Epithelial cell of esophagus (primary cell): ENCODE results near the gene NECAB3.
A peak's percentile ranks its signal among the peaks of the same experiment; 100 is the strongest.

Source experiments
- DNase-seq: peaks from one replicate; pipeline ENCODE4 v3.0.0; 2010; ENCODE audit warnings: low read depth
- H3K4me3 ChIP-seq: 2 replicates; pipeline ENCODE4 v1.5.1; 2011; ENCODE audit warnings: mild to moderate bottlenecking, low read length, control low read depth
- TF ChIP-seq, protein P1 (sequence below): IDR thresholded peaks from 2 replicates; pipeline ENCODE4 v1.5.1; 2011; ENCODE audit warnings: low read depth, mild to moderate bottlenecking, low read length, control low read depth, inconsistent platforms; ENCODE audit not compliant: insufficient read depth; ENCODE audit errors: missing control alignments

The NECAB3 gene

DNA sequence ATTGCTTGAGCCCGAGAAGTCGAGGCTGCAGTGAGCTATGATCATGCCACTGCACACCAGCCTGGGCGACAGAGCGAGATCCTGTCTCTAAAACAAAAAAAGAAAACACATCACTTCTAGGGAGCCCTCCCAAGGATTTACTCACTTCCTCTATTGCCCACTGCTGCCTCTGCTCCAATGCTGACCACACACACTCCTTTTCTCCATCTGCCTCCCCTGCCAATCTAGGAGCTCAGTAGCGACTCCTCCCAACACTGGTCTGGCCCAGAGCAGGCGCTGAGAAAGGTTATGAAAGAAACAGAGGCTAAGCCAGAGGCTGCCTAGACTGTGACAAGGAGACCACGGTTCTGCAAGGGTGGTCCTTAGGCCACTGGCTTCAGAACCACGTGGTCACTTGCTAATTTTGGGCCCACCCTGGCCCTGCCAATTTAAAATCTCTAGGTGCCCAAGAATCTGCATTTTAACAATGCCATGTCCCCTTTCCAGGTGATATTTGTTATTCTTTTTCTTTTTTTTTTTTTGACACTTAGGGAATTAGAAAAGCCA, 13.2 kb upstream of the NECAB3 start:
- no peak overlapping the region for H3K4me3 ChIP-seq
- TF ChIP-seq, protein P1, sequence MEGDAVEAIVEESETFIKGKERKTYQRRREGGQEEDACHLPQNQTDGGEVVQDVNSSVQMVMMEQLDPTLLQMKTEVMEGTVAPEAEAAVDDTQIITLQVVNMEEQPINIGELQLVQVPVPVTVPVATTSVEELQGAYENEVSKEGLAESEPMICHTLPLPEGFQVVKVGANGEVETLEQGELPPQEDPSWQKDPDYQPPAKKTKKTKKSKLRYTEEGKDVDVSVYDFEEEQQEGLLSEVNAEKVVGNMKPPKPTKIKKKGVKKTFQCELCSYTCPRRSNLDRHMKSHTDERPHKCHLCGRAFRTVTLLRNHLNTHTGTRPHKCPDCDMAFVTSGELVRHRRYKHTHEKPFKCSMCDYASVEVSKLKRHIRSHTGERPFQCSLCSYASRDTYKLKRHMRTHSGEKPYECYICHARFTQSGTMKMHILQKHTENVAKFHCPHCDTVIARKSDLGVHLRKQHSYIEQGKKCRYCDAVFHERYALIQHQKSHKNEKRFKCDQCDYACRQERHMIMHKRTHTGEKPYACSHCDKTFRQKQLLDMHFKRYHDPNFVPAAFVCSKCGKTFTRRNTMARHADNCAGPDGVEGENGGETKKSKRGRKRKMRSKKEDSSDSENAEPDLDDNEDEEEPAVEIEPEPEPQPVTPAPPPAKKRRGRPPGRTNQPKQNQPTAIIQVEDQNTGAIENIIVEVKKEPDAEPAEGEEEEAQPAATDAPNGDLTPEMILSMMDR = no peak
- no peak for DNase-seq

DNA sequence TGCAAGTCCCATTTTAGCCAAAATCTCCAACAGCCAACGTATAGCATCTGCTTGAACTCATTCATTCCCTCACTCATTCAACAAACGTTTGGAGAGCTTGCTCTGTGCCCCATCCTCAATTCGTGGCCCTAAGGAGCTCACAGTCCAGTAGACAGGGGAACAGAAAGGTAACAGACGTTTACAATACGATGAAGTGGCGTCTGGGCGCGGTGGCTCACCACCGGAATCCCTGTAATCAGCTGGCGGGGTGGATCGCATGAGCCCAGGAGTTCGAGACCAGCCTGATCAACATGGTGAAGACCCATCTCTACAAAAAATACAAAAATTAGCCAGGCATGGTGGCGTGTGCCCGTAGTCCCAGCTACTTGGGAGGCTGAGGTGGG, 12.7 kb upstream of the NECAB3 start:
- no peak for DNase-seq
- TF ChIP-seq, protein P1 = no peak
- H3K4me3 ChIP-seq = no peak overlapping the region

DNA sequence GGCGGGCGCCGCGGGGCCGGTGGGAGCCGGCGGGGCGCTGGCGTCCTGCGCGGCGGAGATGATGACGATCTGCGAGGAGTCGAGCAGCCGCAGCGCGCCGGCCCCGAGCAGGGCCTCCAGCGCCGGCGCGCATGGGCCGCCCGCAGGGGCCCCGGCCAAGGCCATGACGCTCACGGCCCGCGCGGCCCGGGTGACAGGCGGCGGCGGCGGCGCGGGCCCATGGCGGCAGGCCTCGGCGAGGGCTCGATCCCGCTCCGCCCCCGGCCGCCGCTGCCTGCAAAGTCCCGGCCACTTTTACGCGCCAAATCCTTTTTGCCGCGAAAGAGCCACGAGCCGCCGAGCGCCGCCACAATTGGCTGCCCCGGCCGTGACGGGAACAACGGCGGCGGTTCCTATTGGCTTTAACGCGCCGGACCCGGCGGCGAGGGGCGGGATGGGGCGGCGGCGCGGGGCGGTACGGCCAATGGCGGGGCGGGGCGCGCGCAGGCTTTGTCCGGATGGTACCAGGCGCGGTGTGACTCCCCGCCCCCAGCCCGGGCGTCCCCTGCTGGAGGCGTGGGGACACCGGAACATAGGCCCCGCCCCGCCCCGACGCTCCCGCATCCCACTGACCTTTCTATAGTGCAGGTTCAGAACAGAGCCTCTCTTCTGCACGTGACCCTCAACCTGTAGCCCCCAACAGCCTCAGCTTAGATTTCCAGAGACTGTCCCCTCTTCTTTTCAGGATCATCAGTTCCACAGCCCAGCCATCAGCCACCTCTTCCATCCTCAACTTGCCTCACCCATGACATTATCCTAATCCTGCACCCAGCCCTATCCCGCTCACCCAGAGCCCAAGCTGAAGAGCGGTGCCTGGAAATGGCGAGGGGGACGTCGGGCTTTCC, 12.1 kb upstream of the NECAB3 start, which contains the start of gene E2F1:
E2F1 (minus strand) TSS at position 286 of the 884 bp plus-strand sequence; CDS start at position 165, 121 bp downstream.
- peak; percentile 95 for DNase-seq
- TF ChIP-seq, protein P1 = peak; percentile 20
- H3K4me3 ChIP-seq = peak within 1 kb of the TSS; percentile 39

DNA sequence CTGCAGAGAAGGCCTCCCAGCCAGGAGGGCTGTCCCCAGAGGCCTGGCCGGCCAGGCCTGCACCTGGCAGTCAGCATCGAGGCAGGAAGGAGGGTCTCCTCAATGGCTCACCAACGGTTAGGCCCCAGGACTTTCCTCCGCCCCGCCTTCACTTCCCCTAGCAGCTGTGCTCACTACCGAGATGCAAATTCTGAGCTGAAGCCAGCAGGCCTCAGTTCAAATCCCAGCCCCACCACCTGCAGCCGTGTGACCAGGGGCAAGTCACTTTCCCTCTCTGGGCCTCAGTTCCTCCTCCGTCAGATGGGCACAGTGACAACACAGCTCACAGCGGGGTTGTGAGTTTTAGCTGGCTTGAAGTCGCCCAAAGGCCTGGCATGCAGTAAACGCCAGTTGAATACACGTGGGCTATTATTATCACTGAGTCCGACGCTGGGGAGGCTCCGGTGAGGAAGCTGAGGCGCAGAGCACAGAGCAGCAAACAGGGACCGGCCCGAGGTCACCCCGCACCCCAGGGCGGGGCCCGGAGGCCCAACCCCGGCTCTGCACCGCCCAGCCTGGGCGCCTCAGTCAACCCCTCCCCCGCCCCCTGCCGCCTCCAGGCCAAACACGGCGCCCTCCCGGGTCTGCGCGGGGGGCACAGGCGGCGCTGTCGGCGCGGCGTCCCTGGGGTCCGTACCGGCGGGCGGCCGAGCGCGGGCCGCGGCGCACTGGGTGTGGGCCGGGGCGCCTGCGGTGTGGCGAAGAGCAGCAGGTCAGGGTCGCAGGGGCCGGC, 11.3 kb upstream of the NECAB3 start:
- TF ChIP-seq, protein P1 = no peak

DNA sequence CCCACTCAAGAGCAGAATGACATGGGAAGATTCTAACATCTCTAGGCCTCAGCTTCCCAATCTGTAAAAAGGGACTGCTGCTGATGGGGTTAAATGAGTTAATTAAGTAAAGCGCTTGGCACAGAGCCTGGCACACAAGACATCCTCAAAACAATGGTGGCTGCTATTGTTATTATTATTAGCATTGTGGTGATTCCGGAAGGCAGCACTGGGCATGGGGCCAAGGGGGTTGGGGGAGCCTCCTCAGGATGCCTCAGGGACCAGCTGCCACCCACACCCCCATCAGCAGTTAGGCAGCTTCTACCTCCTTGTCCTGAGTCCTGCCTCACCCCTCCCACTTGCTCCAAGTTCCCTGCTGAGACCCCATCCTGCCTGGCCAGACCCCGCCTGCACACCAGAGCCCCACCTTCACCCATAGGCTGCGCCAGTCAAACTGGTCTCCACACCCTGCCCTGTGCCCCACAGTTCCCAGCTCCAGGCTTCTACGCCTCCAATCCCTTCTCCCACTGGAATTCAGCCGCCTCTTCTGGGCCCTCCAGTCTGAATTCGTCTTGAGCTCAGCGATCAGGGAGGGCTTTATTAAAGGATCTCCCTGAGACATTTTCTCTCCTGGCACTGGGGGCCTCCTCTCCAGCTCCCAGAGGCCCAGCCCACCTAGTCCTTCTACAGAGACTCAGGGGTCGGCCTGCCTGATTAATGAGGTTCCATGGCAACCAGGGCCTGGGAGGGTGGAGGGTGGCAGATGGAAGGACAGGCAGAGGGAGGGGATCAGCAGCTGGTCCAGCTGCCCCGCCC, 10.5 kb upstream of the NECAB3 start:
- no peak for DNase-seq
- peak overlapping the region; percentile 39 for H3K4me3 ChIP-seq
- TF ChIP-seq, protein P1 = no peak

More for the DNA sequence above, 11.3 kb upstream of the NECAB3 start:
- DNase-seq = no peak
- H3K4me3 ChIP-seq = peak overlapping the region; percentile 39

DNA sequence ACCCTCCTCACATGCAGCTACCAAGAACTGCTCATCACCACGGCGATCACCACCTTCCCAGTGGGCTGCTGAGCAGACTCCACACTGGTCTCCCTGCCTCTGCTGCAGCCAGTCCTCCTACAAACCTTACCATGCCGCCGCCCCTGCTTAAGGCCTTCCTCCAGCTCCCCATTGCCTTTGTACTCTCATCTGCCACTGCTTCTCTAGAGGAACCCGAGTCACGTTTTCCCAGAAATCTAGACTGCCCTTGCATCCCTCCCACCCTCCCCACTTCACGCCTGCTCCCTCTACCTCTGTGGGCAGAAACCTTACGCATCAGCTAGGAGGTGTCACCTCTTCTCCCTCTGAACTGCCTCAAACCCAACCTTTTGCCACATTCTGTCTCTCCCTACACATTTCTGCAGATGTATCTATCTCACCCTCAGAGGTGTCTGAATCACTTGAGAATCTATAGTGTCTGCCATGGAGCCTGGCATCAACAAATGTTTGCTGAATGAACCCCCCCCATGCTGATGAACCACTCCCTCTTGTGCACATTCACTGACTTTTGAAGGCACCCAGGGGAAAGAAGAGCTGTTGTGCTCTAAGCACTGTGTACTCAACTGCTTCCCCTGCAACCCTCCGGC, 7.6 kb upstream of the NECAB3 start:
- no peak for DNase-seq
- no peak overlapping the region for H3K4me3 ChIP-seq
- TF ChIP-seq, protein P1 = no peak
